Urinary bladder (tissue), 4 donors: ENCODE measurements around the gene NKD1. TPM values are rescaled to one million over a fixed set of nuclear protein-coding genes. Genes with fewer than 3 reads are reported as not detected.

Source experiments
- DNase-seq: peaks from one replicate; pipeline ENCODE4 v3.0.0-alpha.2; 2015; ENCODE audit errors: extremely low spot score
- H3K27ac ChIP-seq: one replicate; pipeline ENCODE4 v1.5.1; 2013; ENCODE audit warnings: low read depth, mild to moderate bottlenecking, moderate library complexity
- H3K36me3 ChIP-seq: one replicate; pipeline ENCODE4 v1.6.1; 2013; ENCODE audit warnings: mild to moderate bottlenecking, moderate library complexity; ENCODE audit not compliant: insufficient read depth
- H3K4me1 ChIP-seq: one replicate; pipeline ENCODE4 v1.6.1; 2013; ENCODE audit warnings: mild to moderate bottlenecking, moderate library complexity; ENCODE audit not compliant: insufficient read depth
- H3K4me3 ChIP-seq: one replicate; pipeline ENCODE4 v1.5.1; 2013; ENCODE audit warnings: low read depth, low read length
- WGBS: extraction: QIAGEN DNeasy Blood & Tissue Kit; methylation state at CpG from one replicate; pipeline ENCODE4 v1.1.7; 2013; 5-methylcytosine and 5-hydroxymethylcytosine counted together
- polyA plus RNA-seq: library from polyadenylated mRNA; stranded (reverse); fragments of 200-250 nt; gene quantifications from one replicate; pipeline ENCODE4 v1.2.3, GENCODE V29; 2013
- total RNA-seq: library from RNA; depleted of rRNA; stranded (reverse); fragments of >200 nt; gene quantifications from one replicate; pipeline ENCODE4 v1.2.3, GENCODE V29; 2014
- donor health status: healthy with polysubstance abuse.
- donor health status: healthy.

Gene NKD1
- total and polyA plus RNA-seq, 2 donors = 5.9 to 6.2 TPM

DNA sequence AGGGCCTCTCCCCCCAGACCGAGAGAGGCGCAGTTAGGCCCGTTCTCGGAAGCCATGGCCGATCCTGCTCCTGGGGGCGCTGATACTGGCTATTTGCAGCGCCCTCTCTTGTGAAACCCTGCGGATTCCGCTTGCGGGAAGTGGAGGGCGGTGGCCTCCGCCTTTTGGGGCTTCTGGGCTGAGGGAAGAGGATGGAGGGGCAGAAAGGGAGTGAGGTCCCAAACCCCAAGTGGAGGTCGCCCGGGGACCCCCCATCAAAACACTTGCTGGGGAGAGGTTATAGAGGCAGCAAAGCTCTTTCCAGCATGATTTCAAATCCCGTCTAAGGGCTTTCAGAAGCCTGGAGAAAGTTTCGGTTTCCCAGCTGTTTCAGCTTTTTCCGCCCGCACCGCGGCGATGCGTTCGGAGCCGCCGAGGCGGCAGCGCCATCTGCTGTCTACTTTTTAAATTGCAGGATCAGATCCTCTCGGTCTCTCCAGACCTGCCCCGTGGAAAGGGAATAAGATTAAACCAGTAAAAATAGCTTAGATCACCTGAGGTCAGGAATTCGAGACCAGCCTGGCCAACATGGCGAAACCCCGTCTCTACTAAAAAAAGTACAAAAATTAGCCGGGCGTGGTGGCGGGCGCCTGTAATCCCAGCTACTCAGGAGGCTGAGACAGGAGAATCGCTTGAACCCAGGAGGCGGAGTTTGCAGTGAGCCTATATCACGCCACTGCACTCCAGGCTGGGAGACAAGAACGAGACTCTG lies 117.1 kb downstream of the NKD1 start:
- Histone ChIP-seq H3K4me3 (peak overlapping the region; percentile 33), H3K4me1 (no peaks in the 10 kb centered on the region), H3K27ac (no peak overlapping the region), H3K36me3 (no peaks in the 10 kb centered on the region)
- WGBS = 15% methylated on average over 40 of the region's 40 CpGs
- DNase-seq = peak; percentile 51

- no peak overlapping the region for H3K27ac ChIP-seq
- no peak overlapping the region for H3K4me3 ChIP-seq
- no peaks in the 10 kb centered on the region for H3K36me3 ChIP-seq
- no peaks in the 10 kb centered on the region for H3K4me1 ChIP-seq
- 83% methylated on average over 9 of the region's 9 CpGs for WGBS
- DNase-seq = no peak
Measured at GRCh38 chr16:50666658-50667496, 118.7 kb downstream of the NKD1 start.

DNA sequence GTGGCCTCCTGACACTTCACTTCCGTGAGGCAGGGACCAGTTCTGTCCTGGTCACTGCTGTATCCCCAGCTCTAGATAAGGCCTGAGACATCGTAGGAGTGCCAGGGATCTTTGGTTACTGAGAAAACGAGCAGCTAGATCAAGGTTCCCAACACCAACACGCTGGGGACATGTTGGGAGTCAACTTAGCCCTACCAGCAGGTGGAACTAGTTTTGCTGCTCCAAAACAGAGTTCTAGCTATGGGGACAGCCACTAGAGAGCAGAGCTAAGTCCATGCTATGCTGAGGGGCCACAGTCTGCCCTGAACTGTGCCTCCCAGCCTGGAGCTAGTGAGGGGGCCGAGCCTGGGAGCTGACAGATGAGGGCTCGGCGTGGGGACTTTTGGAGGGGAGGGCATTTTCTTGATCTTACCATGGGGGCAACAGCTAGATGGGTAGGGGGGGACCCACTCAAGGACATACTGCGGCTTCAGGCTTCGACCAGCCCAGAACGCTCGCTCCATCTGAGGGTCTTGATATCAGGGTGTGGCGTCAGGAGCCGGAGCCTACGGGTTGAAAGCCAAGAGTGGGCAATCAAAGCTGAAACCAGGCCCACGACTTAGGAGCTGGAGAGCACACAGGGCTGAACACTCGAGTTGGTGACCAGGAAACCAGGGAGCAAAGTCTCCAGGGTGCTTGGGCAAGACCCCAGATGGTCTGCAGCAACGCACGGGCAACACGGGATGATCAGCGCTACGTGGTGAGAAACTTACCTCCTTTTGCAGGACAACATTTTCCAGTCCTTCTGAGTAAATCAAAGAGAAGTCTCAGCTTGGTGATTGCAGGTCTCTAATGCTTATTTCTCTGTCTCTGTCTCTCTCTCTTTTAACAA lies 119.5 kb downstream of the NKD1 start:
- no peaks in the 10 kb centered on the region for H3K4me1 ChIP-seq
- WGBS = 89% methylated on average over 21 of the region's 21 CpGs
- no peak overlapping the region for H3K27ac ChIP-seq
- no peaks in the 10 kb centered on the region for H3K36me3 ChIP-seq
- H3K4me3 ChIP-seq = no peak overlapping the region
- no peak for DNase-seq

DNA sequence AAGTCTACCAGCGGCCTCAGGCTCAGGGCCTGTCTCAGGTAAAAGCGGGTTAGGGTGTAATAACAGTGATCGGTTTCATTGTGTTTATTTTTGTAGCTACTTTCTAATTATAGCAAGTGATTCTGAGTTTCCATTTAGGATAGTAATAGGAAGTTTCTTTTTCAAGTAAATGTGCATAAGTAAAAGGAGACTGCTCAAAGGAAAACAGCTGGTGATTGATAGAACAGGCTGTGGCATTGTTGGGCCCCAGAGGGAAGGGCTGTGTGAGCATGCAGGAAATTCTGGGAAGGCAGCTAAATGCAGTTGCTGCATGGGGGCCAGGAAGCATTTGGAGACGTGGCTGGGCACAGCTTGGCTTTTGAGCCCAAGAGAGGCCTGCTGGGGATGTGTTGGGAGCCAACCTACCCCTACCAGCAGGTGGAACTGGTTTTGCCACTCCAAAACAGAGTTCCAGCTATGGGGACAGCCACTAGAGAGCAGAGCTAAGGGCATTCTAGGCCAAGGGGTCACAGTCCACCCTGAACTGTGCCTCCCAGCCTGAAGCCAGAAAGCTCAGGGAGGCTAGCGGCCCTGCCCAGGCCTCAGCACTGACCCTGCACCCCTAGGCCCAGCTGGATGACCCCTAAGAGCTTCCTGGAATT lies 120.3 kb downstream of the NKD1 start:
- no peaks in the 10 kb centered on the region for H3K36me3 ChIP-seq
- H3K27ac ChIP-seq = no peak overlapping the region
- no peaks in the 10 kb centered on the region for H3K4me1 ChIP-seq
- WGBS = 76% methylated on average over 5 of the region's 5 CpGs
- H3K4me3 ChIP-seq = no peak overlapping the region
- no peak for DNase-seq

- no peak overlapping the region for H3K4me3 ChIP-seq
- DNase-seq = no peak
- WGBS = 96% methylated on average over 4 of the region's 4 CpGs
- no peaks in the 10 kb centered on the region for H3K36me3 ChIP-seq
- H3K4me1 ChIP-seq = no peaks in the 10 kb centered on the region
- no peak overlapping the region for H3K27ac ChIP-seq
Measured at GRCh38 chr16:50669741-50670140, 121.5 kb downstream of the NKD1 start.

DNA sequence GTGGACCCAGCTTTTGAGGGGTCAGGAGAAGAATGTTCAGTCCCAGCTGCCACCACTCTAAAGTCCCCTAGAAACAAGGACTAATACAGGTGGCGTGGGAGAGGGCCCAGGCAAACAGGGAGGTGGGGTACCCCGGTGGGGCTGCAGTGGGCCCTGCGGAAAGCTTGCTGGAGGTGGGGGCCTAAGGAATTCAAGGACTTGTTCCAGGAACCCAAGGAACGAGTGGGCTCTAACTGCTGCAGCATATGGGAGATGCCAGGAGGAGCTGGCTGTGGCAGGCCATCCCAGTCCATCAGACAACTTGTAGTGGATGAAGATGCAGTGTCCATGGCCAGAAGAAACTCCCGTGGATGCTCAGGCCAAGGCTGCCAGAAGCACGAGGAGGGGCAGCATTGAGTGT lies 122.3 kb downstream of the NKD1 start:
- WGBS = 90% methylated on average over 6 of the region's 6 CpGs
- Histone ChIP-seq H3K36me3 (no peaks in the 10 kb centered on the region), H3K27ac (no peak overlapping the region), H3K4me3 (no peak overlapping the region), H3K4me1 (no peaks in the 10 kb centered on the region)
- no peak for DNase-seq

- 54% methylated on average over 2 of the region's 2 CpGs for whole genome bisulfite sequencing
- no peak overlapping the region for H3K27ac ChIP-seq
- H3K36me3 ChIP-seq = no peaks in the 10 kb centered on the region
- H3K4me1 ChIP-seq = no peaks in the 10 kb centered on the region
- DNase-seq = no peak
- no peak overlapping the region for H3K4me3 ChIP-seq
Measured at GRCh38 chr16:50671644-50672260, 123.6 kb downstream of the NKD1 start.

- 55% methylated on average over 70 of the region's 70 CpGs for WGBS
- DNase-seq = no peak
- Histone ChIP-seq H3K36me3 (no peaks in the 10 kb centered on the region), H3K4me3 (no peak overlapping the region), H3K4me1 (no peaks in the 10 kb centered on the region), H3K27ac (no peak overlapping the region)
Measured at GRCh38 chr16:50673496-50674275, 125.5 kb downstream of the NKD1 start.

- H3K36me3 ChIP-seq = no peaks in the 10 kb centered on the region
- no peak overlapping the region for H3K4me3 ChIP-seq
- 93% methylated on average over 4 of the region's 4 CpGs for WGBS
- H3K27ac ChIP-seq = no peak overlapping the region
- H3K4me1 ChIP-seq = no peaks in the 10 kb centered on the region
- no peak for DNase-seq
Measured at GRCh38 chr16:50674831-50675230, 126.6 kb downstream of the NKD1 start.

DNA sequence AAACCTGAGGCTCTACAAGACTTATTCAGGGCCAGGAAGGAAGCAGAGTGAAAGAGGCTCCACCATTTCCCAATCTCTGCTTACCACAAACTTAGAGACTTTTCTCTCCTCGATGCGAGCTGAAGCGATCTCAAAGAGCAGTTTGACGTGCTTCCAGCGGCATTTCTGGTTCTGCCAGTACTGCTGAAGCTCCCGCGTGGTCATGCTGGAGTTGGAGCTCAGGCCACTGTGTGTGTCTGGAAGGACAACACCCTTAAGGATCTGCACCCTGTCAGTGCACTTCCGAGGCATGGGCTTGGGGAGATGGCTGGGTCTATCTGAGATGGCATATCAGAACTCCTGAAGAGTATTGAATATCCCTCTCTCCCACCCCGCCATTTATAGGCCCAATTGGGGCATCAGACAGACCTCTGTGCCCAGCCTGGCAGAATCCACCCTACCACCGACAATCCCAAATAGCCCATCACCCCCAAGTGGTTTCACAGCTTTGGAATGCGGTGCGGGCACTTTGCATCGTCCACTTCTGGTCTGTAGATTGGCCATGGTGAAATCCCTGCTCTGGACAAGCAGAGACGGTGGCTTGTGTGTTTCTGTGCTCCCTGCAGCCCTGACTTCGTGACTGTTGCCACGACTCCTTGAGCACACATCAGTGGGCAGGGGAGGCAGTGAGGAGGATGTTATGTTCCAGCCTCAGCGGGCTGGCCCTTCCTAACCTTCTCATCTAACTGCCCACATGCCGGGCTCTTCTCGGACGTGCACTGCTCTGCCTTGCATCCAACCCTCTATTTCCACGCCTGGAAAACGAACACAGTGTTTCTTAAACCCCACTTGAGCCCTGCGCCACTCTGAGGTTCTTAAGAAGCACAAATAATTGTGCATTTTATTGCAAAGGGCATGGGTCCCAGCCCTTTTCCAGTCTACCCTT lies 127.8 kb downstream of the NKD1 start:
- 78% methylated on average over 23 of the region's 23 CpGs for WGBS
- Histone ChIP-seq H3K27ac (no peak overlapping the region), H3K4me1 (no peaks in the 10 kb centered on the region), H3K4me3 (no peak overlapping the region), H3K36me3 (no peaks in the 10 kb centered on the region)
- DNase-seq = no peak

DNA sequence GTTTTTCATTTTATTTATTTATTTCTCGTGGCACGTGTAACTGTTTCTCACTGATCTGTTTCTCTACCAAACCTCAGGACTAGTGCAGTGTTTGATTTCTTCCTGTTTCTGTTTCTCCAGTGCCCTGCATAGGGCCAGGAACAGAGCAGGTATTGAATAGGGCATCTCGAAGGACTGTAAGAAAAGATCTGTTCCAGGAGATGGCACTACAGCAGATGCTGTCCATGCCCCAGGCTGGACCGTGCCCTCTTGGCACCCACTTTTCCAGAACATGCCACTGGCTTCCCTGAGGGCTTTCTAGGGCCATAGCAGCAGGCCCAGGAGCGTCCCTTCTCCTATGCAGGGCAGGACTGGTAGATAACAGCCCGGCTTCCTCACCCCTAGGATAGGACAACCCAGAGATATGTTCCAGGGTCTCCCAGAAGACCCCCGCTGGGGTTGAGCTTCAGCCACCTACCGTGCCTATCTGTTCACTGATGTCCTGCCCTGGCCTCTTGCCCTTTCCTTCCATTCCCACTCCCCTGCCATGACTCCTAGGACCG lies 128.6 kb downstream of the NKD1 start:
- no peak overlapping the region for H3K4me3 ChIP-seq
- no peak overlapping the region for H3K27ac ChIP-seq
- H3K4me1 ChIP-seq = no peaks in the 10 kb centered on the region
- WGBS = 79% methylated on average over 9 of the region's 9 CpGs
- H3K36me3 ChIP-seq = no peaks in the 10 kb centered on the region
- DNase-seq = no peak
